Measurements from ENCODE around the gene UBE3B. TPM values are rescaled to one million over a fixed set of nuclear protein-coding genes. Genes with fewer than 3 reads are reported as not detected.

The UBE3B gene
- polyA plus RNA-seq, 1 donor (not counting 4 experiments of a cell fraction or from before 2014, with no cell fraction given) = 27.1 TPM

- Histone ChIP-seq H3K4me2 (ENCODE audit: control insufficient read depth, extremely low read depth, insufficient read depth, low read depth, low read length) (peak overlapping the region; percentile 65), H3K9me3 (ENCODE audit: control insufficient read depth, low read depth, low read length) (no peaks in the 10 kb centered on the region), H3K4me1 (ENCODE audit: control insufficient read depth, extremely low read depth, insufficient read depth, low read length) (peaks cover 18% of the 10 kb centered on the region), H2AFZ (ENCODE audit: control insufficient read depth, low read length) (peak overlapping the region; percentile 97), H4K20me1 (ENCODE audit: control insufficient read depth, extremely low read depth, insufficient read depth, low read length) (peaks cover 7% of the 10 kb centered on the region), H3K9me1 (ENCODE audit: control insufficient read depth, extremely low read depth, insufficient read depth, low read length) (no peaks in the 10 kb centered on the region), H3K36me3 (ENCODE audit: control insufficient read depth in 2 of 2, extremely low read depth in 1 of 2, insufficient read depth in 2 of 2, low read length in 2 of 2) (peaks cover 4 to 14% of the 10 kb centered on the region in 2 experiments), H3K79me2 (ENCODE audit: control insufficient read depth, insufficient read depth, low read length) (peaks cover 77% of the 10 kb centered on the region), H3K4me3 (ENCODE audit: control insufficient read depth in 2 of 3, extremely low read depth in 1 of 3, insufficient read depth in 2 of 3, low read depth in 1 of 3, low read length in 3 of 3) (peak overlapping the region; percentile 63 to 90 (median 76)), H3K27me3 (ENCODE audit: control insufficient read depth, extremely low read depth, insufficient read depth, low read length) (no peaks in the 10 kb centered on the region), H3K27ac (ENCODE audit: control insufficient read depth, insufficient read depth, low read length) (peak overlapping the region; percentile 98), H3K9ac (ENCODE audit: control insufficient read depth, extremely low read depth, insufficient read depth, low read length) (peak overlapping the region; percentile 94)
- no peak for FAIRE-seq
- TF ChIP-seq EZH2 (IDR thresholded peaks at IDR 0.05; ENCODE audit: low read length) (no peak), CTCF (optimal IDR thresholded peaks at IDR 0.05 in 1 of 3, IDR thresholded peaks at IDR 0.05 in 1 of 3, conservative IDR thresholded peaks at IDR 0.05 in 1 of 3; ENCODE audit: extremely low read depth in 1 of 3, insufficient read depth in 2 of 3, low read length in 3 of 3) (no peak)
- no peak for DNase-seq (ENCODE audit: low read depth, low spot score)
- dilution Hi-C loops (cut with MboI; ENCODE audit: extremely low pct_ligation_motif_present, low sequenced_read_pairs) = no loop called here
Observed at GRCh38 chr12:109476807-109477184, 638 bp upstream of the UBE3B start.

GRCh38 chr12:109477963-109478315 lies 505 bp downstream of the UBE3B start:
- Histone ChIP-seq H3K4me1 (ENCODE audit: control insufficient read depth, extremely low read depth, insufficient read depth, low read length) (peaks cover 18% of the 10 kb centered on the region), H3K9me1 (ENCODE audit: control insufficient read depth, extremely low read depth, insufficient read depth, low read length) (no peaks in the 10 kb centered on the region), H3K4me2 (ENCODE audit: control insufficient read depth, extremely low read depth, insufficient read depth, low read depth, low read length) (peak overlapping the region; percentile 92), H3K36me3 (ENCODE audit: control insufficient read depth in 2 of 2, extremely low read depth in 1 of 2, insufficient read depth in 2 of 2, low read length in 2 of 2) (peaks cover 4 to 6% of the 10 kb centered on the region in 2 experiments), H3K9ac (ENCODE audit: control insufficient read depth, extremely low read depth, insufficient read depth, low read length) (peak overlapping the region; percentile 94), H3K79me2 (ENCODE audit: control insufficient read depth, insufficient read depth, low read length) (peaks cover 65% of the 10 kb centered on the region), H3K4me3 (ENCODE audit: control insufficient read depth in 2 of 3, extremely low read depth in 1 of 3, insufficient read depth in 2 of 3, low read depth in 1 of 3, low read length in 3 of 3) (peak overlapping the region; percentile 63 to 90 (median 76)), H3K27me3 (ENCODE audit: control insufficient read depth, extremely low read depth, insufficient read depth, low read length) (no peaks in the 10 kb centered on the region), H4K20me1 (ENCODE audit: control insufficient read depth, extremely low read depth, insufficient read depth, low read length) (peaks cover 5% of the 10 kb centered on the region), H2AFZ (ENCODE audit: control insufficient read depth, low read length) (peak overlapping the region; percentile 97), H3K27ac (ENCODE audit: control insufficient read depth, insufficient read depth, low read length) (peak overlapping the region; percentile 98), H3K9me3 (ENCODE audit: control insufficient read depth, low read depth, low read length) (no peaks in the 10 kb centered on the region)
- dilution Hi-C loops (cut with MboI; ENCODE audit: extremely low pct_ligation_motif_present, low sequenced_read_pairs) = no loop called here
- DNase-seq (ENCODE audit: low read depth, low spot score) (no peak), FAIRE-seq (no peak)
- TF ChIP-seq EZH2 (IDR thresholded peaks at IDR 0.05; ENCODE audit: low read length) = no peak
- TF ChIP-seq CTCF (optimal IDR thresholded peaks at IDR 0.05 in 1 of 3, IDR thresholded peaks at IDR 0.05 in 1 of 3, conservative IDR thresholded peaks at IDR 0.05 in 1 of 3; ENCODE audit: extremely low read depth in 1 of 3, insufficient read depth in 2 of 3, low read length in 3 of 3) = no peak
